ENCODE data around the gene COL7A1. TPM values are rescaled to one million over a fixed set of nuclear protein-coding genes. Genes with fewer than 3 reads are reported as not detected.

Gene COL7A1
- total and polyA plus RNA-seq, 2 of the 13 experiments (the other 11 are each of a cell fraction or from before 2014, with no cell fraction given) = 2.7 to 11.7 TPM

DNA sequence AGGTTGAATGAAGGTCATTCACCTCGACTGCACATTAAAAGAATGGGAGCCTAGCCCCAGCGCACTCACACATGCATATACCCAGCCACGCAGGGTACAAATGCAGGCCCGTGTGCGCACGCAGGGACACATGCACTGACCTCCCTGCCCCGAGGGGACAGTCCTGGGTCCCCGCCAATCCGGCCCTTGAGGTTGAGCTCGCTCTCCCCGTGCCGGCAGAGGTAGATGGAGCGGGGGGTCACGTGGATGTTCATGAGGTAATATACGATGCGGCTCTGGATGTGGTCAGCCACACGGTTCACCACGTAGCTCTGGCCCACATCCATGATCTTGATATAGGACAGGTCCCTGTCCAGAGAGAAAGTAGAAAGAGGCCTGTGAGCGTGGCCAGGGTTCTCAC is 59.0 kb downstream of the COL7A1 start:
- H3K4me1 ChIP-seq (ENCODE audit: insufficient read depth, low read length) = no peaks in the 10 kb centered on the region
- no peak overlapping the region for H3K4me2 ChIP-seq (ENCODE audit: low read depth, low read length)
- intact Hi-C loops (cut with micrococcal nuclease; ENCODE audit: unreplicated experiment) = no loop called here
- no peak for FAIRE-seq
- no peaks in the 10 kb centered on the region for H3K9me3 ChIP-seq (ENCODE audit: low read length)
- H3K4me3 ChIP-seq (replicated peaks in 1 of 3; ENCODE audit: insufficient read depth in 1 of 3, low read depth in 2 of 3, low read length in 3 of 3) = no peak overlapping the region
- no peak for ATAC-seq
- TF ChIP-seq, protein P1, sequence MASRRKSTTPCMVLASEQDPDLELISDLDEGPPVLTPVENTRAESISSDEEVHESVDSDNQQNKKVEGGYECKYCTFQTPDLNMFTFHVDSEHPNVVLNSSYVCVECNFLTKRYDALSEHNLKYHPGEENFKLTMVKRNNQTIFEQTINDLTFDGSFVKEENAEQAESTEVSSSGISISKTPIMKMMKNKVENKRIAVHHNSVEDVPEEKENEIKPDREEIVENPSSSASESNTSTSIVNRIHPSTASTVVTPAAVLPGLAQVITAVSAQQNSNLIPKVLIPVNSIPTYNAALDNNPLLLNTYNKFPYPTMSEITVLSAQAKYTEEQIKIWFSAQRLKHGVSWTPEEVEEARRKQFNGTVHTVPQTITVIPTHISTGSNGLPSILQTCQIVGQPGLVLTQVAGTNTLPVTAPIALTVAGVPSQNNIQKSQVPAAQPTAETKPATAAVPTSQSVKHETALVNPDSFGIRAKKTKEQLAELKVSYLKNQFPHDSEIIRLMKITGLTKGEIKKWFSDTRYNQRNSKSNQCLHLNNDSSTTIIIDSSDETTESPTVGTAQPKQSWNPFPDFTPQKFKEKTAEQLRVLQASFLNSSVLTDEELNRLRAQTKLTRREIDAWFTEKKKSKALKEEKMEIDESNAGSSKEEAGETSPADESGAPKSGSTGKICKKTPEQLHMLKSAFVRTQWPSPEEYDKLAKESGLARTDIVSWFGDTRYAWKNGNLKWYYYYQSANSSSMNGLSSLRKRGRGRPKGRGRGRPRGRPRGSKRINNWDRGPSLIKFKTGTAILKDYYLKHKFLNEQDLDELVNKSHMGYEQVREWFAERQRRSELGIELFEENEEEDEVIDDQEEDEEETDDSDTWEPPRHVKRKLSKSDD (CRISPR knock-in tag; IDR thresholded peaks at IDR 0.05; ENCODE audit: low read depth) = no peak
- peak in 1 of 2 experiments; percentile 30; a peak in 1 of 4 replicates for TF ChIP-seq POLR2A (IDR thresholded peaks at IDR 0.05; ENCODE audit: insufficient read depth in 1 of 2, low read depth in 2 of 2, low read length in 2 of 2)
- TF ChIP-seq, protein P2, sequence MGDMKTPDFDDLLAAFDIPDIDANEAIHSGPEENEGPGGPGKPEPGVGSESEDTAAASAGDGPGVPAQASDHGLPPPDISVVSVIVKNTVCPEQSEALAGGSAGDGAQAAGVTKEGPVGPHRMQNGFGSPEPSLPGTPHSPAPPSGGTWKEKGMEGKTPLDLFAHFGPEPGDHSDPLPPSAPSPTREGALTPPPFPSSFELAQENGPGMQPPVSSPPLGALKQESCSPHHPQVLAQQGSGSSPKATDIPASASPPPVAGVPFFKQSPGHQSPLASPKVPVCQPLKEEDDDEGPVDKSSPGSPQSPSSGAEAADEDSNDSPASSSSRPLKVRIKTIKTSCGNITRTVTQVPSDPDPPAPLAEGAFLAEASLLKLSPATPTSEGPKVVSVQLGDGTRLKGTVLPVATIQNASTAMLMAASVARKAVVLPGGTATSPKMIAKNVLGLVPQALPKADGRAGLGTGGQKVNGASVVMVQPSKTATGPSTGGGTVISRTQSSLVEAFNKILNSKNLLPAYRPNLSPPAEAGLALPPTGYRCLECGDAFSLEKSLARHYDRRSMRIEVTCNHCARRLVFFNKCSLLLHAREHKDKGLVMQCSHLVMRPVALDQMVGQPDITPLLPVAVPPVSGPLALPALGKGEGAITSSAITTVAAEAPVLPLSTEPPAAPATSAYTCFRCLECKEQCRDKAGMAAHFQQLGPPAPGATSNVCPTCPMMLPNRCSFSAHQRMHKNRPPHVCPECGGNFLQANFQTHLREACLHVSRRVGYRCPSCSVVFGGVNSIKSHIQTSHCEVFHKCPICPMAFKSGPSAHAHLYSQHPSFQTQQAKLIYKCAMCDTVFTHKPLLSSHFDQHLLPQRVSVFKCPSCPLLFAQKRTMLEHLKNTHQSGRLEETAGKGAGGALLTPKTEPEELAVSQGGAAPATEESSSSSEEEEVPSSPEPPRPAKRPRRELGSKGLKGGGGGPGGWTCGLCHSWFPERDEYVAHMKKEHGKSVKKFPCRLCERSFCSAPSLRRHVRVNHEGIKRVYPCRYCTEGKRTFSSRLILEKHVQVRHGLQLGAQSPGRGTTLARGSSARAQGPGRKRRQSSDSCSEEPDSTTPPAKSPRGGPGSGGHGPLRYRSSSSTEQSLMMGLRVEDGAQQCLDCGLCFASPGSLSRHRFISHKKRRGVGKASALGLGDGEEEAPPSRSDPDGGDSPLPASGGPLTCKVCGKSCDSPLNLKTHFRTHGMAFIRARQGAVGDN (CRISPR knock-in tag; IDR thresholded peaks at IDR 0.05) = 0 out of 2 replicates have a peak, but pooled peaks have one; percentile 16
- POLR2A ChIA-PET = no interaction called here
- no peaks in the 10 kb centered on the region for H3K27me3 ChIP-seq (ENCODE audit: control insufficient read depth in 1 of 2, insufficient read depth in 2 of 2, low read length in 2 of 2)
- H4K20me1 ChIP-seq (ENCODE audit: insufficient read depth, low read length) = no peaks in the 10 kb centered on the region
- DNase-seq (ENCODE audit: low spot score) = no peak
- no peak overlapping the region for H2AFZ ChIP-seq (ENCODE audit: low read length)
- 94% methylated on average over 15 of the region's 19 CpGs for WGBS (ENCODE audit: low lambda C conversion rate)
- in situ Hi-C loops (cut with HindIII; ENCODE audit: extremely low pct_ligation_motif_present, low pct_unique_long_range_greater_than_20kb) = no loop called here
- CTCF ChIA-PET (ENCODE audit: low intra/inter-chr PET ratio, low total read pairs) = no interaction called here
- no peak overlapping the region for H3K27ac ChIP-seq (ENCODE audit: extremely low read length, insufficient read depth, low read length)
- no peaks in the 10 kb centered on the region for H3K79me2 ChIP-seq (ENCODE audit: insufficient read depth, low read length)
- H3K36me3 ChIP-seq (replicated peaks in 1 of 2; ENCODE audit: control insufficient read depth in 1 of 2, insufficient read depth in 2 of 2, low read length in 2 of 2) = peaks cover 31 to 82% of the 10 kb centered on the region in 2 experiments
- H3K9ac ChIP-seq (ENCODE audit: insufficient read depth, low read depth, low read length) = no peak overlapping the region
- BruUV-seq (replicated peaks) = no TSS peak

All from HepG2 (cell line).